HEK293 (cell line): ENCODE measurements around the gene CYCS.

Source experiments
- CTCF ChIP-seq: fragments of 450-650 bp; formaldehyde crosslinking; IDR thresholded peaks from 2 replicates; pipeline ENCODE4 v1.5.1; 2016; ENCODE audit warnings: missing biosample characterization, missing genetic modification characterization
- ZNF211 ChIP-seq: fragments of 450-650 bp; formaldehyde crosslinking; IDR thresholded peaks from 2 replicates; pipeline ENCODE4 v1.5.1; 2016; ENCODE audit warnings: low read depth, missing biosample characterization, missing genetic modification characterization
- ZNF280C ChIP-seq: fragments of 450-650 bp; formaldehyde crosslinking; IDR thresholded peaks from 2 replicates; pipeline ENCODE4 v1.5.1; 2016; ENCODE audit warnings: missing biosample characterization, missing genetic modification characterization
- ZSCAN18 ChIP-seq: fragments of 450-650 bp; formaldehyde crosslinking; IDR thresholded peaks from 2 replicates; pipeline ENCODE4 v1.5.1; 2016; ENCODE audit warnings: missing biosample characterization, missing genetic modification characterization

GRCh38 chr7:25169683-25170082 lies 44.6 kb upstream of the CYCS start:
- TF ChIP-seq ZSCAN18 = no peak
- no peak for TF ChIP-seq CTCF (tag by site-specific recombination)
- TF ChIP-seq ZNF211 (tag by site-specific recombination) = no peak
- no peak for TF ChIP-seq ZNF280C
